Activated naive CD4-positive, alpha-beta T cell treated with anti-CD3 and anti-CD28 coated beads for 36 hours (primary cell): Measurements from ENCODE around the gene ZNF624. TPM values are rescaled to one million over a fixed set of nuclear protein-coding genes. Genes with fewer than 3 reads are reported as not detected.

Source experiments
- CTCF ChIA-PET: fragments of 350-600 bp; sonication (Branson Sonifier 250); formaldehyde crosslinking; loops from one replicate; lab custom pipeline; 2021; ENCODE audit warnings: antibody characterized with exemption; lab: Charles Lee
- DNase-seq: peaks from one replicate; pipeline ENCODE4 v3.0.0-alpha.2; 2020
- H3K27ac Mint-ChIP-seq: one replicate; pipeline ENCODE4 v1.8.0; 2021; ENCODE audit warnings: mild to moderate bottlenecking, mixed read lengths
- H3K27me3 Mint-ChIP-seq: one replicate; pipeline ENCODE4 v1.8.0; 2021; ENCODE audit warnings: low read depth, mixed read lengths
- H3K36me3 Mint-ChIP-seq: one replicate; pipeline ENCODE4 v1.8.0; 2021; ENCODE audit warnings: low read depth, mixed read lengths
- H3K4me1 Mint-ChIP-seq: one replicate; pipeline ENCODE4 v1.8.0; 2021; ENCODE audit warnings: low read depth, mixed read lengths
- H3K4me3 Mint-ChIP-seq: one replicate; pipeline ENCODE4 v1.8.0; 2021; ENCODE audit warnings: mild to moderate bottlenecking, moderate library complexity, mixed read lengths
- H3K9me3 Mint-ChIP-seq: one replicate; pipeline ENCODE4 v1.8.0; 2021; ENCODE audit warnings: mixed read lengths
- intact Hi-C: fragments of 100-400 bp; cut with micrococcal nuclease; formaldehyde crosslinking; loops from one replicate; pipeline ENCODE4 v1.15.1; 2023
- total RNA-seq, 2 experiments: library from RNA; stranded (reverse); gene quantifications; one replicate each; pipeline ENCODE4 v1.2.3, GENCODE V29; 2021

The ZNF624 gene
- total RNA-seq, 2 experiments from 2014 or later: 3.9 TPM

DNA sequence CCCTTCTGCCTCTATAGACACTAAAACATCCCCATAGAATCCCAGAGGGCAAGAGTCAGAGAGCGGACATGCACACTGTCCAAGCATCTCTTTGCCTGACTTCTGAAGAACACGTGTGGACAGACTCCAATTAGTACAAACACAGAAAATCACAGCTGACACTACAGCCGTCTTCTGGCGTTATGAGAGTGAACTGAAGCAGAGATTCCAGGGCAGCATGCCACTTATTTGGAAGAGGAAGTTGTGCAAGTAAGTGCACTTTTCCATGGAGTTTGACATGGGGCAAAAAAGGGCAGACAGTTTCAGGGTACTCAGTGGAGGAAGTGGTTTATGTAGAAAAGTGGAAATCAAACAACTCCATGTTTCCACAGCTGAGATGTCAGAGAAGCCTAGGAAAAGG is 67.9 kb downstream of the ZNF624 start:
- no peaks in the 10 kb centered on the region for H3K9me3 Mint-ChIP-seq
- intact Hi-C loops: loop anchor here (2.0 to 5.0 kb wide), 2 partner anchors 105 to 148 kb away; partner anchors contain the start of gene CCDC144A
- CTCF ChIA-PET: interaction anchor here (2.3 to 5.1 kb wide), 2 partner anchors 17 to 49 kb away, joined by 6 to 31 read pairs; partner anchors contain the start of gene ZNF287

DNA sequence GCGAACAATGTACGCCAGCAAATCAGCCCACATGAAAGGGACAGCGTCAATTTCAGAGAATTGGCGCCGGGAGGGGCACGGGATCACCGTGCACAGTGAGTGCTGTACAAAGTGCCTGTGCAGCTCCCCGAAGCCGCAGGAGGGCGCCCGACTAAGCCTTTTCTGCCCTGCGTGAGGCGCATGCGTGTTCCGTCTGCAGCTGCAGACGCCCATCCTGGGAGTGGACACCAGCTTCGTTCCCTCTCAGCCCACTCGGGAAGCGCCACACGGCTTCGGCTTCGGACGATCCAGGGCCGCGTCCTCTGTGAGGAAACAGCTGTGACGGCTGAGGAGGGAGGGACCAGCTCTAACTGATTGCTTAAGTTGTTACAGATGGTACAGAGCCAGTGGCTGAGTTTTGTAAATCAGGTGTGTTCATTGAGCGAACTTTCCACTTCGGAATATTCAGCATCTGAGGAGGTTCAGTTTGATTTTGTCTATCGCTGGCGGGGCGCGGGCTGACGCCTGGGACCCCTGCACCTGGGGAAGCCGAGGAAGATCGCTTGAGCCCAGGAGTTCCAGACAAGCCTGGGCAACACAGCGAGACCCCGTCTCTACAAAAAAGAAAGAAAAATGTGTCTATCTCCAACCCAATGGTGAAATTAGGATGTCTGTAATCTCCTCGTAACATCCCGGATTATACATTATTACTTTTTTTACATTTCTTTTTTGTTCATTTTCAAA is 69.2 kb downstream of the ZNF624 start:
- H3K27ac Mint-ChIP-seq: peak overlapping the region; percentile 87
- H3K27me3 Mint-ChIP-seq: peaks cover 14% of the 10 kb centered on the region
- H3K4me3 Mint-ChIP-seq: peak overlapping the region; percentile 78
- CTCF ChIA-PET: interaction anchor here (0.5 to 2.3 kb wide), 17 partner anchors 8 to 1227 kb away, joined by 3 to 16 read pairs (median 4); partner anchors contain the start of gene ZNF287
- H3K9me3 Mint-ChIP-seq: no peaks in the 10 kb centered on the region
- DNase-seq: peak; percentile 98
- H3K36me3 Mint-ChIP-seq: no peaks in the 10 kb centered on the region
- intact Hi-C loops: loop anchor here (1.0 to 5.0 kb wide), 5 partner anchors 15 to 404 kb away; partner anchors contain the start of genes CCDC144A, UBB and ZNF287
- H3K4me1 Mint-ChIP-seq: peaks cover 17% of the 10 kb centered on the region

More for the DNA sequence above, 67.9 kb downstream of the ZNF624 start:
- DNase-seq: no peak
- H3K27ac Mint-ChIP-seq: no peak overlapping the region
- peaks cover 14% of the 10 kb centered on the region for H3K27me3 Mint-ChIP-seq
- H3K4me1 Mint-ChIP-seq: peaks cover 17% of the 10 kb centered on the region
- H3K36me3 Mint-ChIP-seq: no peaks in the 10 kb centered on the region
- no peak overlapping the region for H3K4me3 Mint-ChIP-seq

DNA sequence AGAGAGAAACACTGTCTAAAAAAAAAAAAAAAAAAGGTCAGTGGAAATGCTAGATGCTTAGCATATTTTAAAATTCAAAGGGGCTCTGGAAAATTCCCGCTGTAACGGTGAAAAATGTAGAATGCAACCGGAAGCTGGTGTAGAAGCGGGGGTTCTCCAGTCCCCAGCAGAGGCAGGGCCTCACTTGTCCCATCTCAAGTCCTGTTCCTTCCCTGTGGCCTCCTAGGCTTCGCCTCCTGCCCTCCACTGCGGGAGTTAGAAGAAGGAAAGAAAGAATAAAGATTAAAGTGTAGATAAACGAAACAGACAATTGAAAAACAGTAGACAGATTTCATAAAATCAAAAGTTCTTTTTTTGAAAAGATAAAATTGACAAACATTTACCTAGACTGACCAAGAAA is 69.9 kb downstream of the ZNF624 start:
- CTCF ChIA-PET: interaction anchor here (0.5 to 2.3 kb wide), 14 partner anchors 8 to 1228 kb away, joined by 3 to 16 read pairs (median 4); partner anchors contain the start of gene ZNF287
- intact Hi-C loops: loop anchor here (1.0 to 5.0 kb wide), 5 partner anchors 14 to 405 kb away; partner anchors contain the start of genes CCDC144A, UBB and ZNF287
- Mint-ChIP-seq H3K4me3 (peak overlapping the region; percentile 78), H3K9me3 (no peaks in the 10 kb centered on the region), H3K4me1 (peaks cover 17% of the 10 kb centered on the region), H3K36me3 (no peaks in the 10 kb centered on the region), H3K27ac (peak overlapping the region; percentile 87), H3K27me3 (peaks cover 14% of the 10 kb centered on the region)
- DNase-seq: peak; percentile 25

DNA sequence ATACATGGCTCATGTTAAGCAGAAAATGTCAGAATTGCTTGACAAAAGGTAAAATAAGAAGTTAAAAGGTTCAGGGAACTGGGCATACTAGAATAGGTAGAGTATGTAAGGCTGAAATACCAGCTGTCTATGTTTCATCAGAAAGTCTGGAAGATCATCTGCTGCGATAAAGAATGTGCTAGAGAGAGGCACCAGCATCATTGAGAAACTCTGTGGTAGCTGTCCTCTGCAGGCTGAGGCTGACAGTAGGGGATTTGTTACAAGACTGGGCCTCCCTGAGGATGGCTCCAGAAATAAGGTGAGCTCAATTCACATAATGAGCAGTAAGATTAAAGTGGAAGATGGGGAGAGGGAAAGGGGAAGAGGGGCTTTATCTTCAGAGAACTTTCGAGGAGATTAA is 80.2 kb downstream of the ZNF624 start:
- no peak for DNase-seq
- Mint-ChIP-seq H3K9me3 (no peaks in the 10 kb centered on the region), H3K4me3 (no peak overlapping the region), H3K36me3 (no peaks in the 10 kb centered on the region), H3K27me3 (no peaks in the 10 kb centered on the region), H3K4me1 (peaks cover 4% of the 10 kb centered on the region), H3K27ac (no peak overlapping the region)
- CTCF ChIA-PET: no interaction called here
- intact Hi-C loops: no loop called here

Other genes with a start within 250 kb of the ZNF624 start
- gene TRPV2, start 238.3 kb downstream of the ZNF624 start, total RNA-seq: 10 to 100 TPM; 23.7 to 24.8 TPM
- gene LRRC75A, start 161.7 kb downstream of the ZNF624 start, total RNA-seq: under 1 TPM; 0.69 to 0.79 TPM
- 1 to 10 TPM; 5.1 to 6.3 TPM for gene ZNF287, start 84.6 kb downstream of the ZNF624 start, total RNA-seq
- gene CCDC144A, start 36.4 kb upstream of the ZNF624 start, total RNA-seq: 1 to 10 TPM; 5.0 to 5.3 TPM